H54 (cell line): Measurements from ENCODE around the gene FBXL22.
A peak's percentile ranks its signal among the peaks of the same experiment; 100 is the strongest.

Experiments
- DNase-seq: peaks from one replicate; pipeline ENCODE4 v3.0.0; 2011; ENCODE audit warnings: low spot score, mixed read lengths; ENCODE audit not compliant: insufficient read length
- FAIRE-seq: peaks from 3 replicates; lab custom pipeline; 2011; peaks lifted over from hg19 to GRCh38; lab: Jason Lieb, UNC
- POLR2A ChIP-seq: IDR thresholded peaks from 2 replicates; pipeline ENCODE4 v1.6.1; 2011; ENCODE audit warnings: low read depth, mild to moderate bottlenecking, low read length

The FBXL22 gene

GRCh38 chr15:63576441-63576840 lies 20.7 kb upstream of the FBXL22 start:
- no peak for DNase-seq
- FAIRE-seq: no peak
- TF ChIP-seq POLR2A: no peak

DNA sequence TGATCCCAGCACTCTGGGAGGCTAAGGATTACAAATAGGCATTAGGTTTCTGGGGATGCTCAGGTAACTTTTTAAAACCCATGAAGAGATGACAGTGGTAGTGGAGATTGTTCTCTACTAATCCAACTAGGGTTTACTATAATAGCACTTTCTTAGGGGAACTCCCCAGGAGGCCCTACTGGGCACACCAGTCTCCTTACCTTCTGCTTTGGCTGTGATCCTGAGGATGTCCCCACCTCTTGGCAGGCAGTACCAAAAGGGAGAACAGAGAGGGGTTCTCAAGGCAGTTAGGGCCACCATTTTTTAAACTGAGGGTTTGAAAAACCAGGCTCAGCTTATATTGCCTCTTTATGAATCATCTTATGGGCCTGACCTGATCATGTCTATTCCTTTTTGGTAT lies 15.0 kb upstream of the FBXL22 start:
- FAIRE-seq (no peak), DNase-seq (no peak)
- no peak for TF ChIP-seq POLR2A

GRCh38 chr15:63582718-63583426 lies 14.3 kb upstream of the FBXL22 start:
- FAIRE-seq (peak; percentile 86), DNase-seq (no peak)
- no peak for TF ChIP-seq POLR2A

DNA sequence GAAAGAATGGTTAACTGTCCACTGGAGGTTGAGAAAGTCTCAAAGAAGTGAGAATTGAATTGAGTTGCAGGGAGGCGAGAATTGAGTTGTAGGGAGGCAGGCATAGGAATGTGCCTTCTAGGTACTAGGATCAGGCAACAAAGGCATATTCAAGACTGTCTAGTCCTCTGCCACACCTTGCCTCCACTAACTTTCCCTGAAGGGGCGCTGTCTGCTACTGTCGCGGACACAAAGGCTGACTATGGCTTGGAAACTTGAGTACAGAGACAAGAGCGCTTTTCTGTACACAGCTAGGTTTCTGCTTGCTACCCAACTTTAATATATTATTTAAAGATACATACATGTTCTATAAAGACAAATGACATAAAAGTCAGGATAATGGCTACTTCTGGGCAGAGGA lies 10.4 kb upstream of the FBXL22 start:
- TF ChIP-seq POLR2A: no peak

DNA sequence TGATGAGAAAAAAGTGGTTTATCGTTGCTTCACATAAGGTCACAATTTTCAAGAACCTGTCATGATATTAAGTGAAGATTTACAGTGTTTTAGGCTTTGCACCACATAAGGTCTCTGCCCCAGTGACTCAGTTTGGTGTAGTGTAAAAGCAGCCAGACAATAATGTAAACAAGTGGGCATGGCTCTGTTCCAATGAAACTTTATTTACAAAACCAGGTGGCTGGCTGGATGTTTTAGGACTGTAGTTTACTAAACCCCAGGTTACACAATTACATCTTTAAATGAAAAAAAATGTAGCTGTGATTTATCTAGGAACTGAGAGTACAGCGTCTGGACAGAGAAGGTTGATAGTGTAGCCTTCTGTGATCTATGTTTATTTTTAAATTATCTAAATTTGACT lies 9.7 kb upstream of the FBXL22 start:
- no peak for TF ChIP-seq POLR2A
- DNase-seq: no peak
- FAIRE-seq: no peak

More for the DNA sequence above, 10.4 kb upstream of the FBXL22 start:
- FAIRE-seq: no peak
- DNase-seq: no peak

GRCh38 chr15:63588826-63589225 lies 8.4 kb upstream of the FBXL22 start:
- TF ChIP-seq POLR2A: no peak
- FAIRE-seq: no peak
- DNase-seq: no peak

GRCh38 chr15:63593705-63594671 lies 3.2 kb upstream of the FBXL22 start:
- TF ChIP-seq POLR2A: no peak
- FAIRE-seq: no peak

GRCh38 chr15:63595065-63595464 lies 2.1 kb upstream of the FBXL22 start:
- no peak for FAIRE-seq
- no peak for DNase-seq
- TF ChIP-seq POLR2A: no peak

More at GRCh38 chr15:63593705-63594671, 3.2 kb upstream of the FBXL22 start:
- no peak for DNase-seq

- DNase-seq: no peak
- FAIRE-seq: no peak
- TF ChIP-seq POLR2A: no peak
Measured at GRCh38 chr15:63595688-63596087, 1.5 kb upstream of the FBXL22 start.

GRCh38 chr15:63596676-63597037 lies 530 bp upstream of the FBXL22 start:
- DNase-seq: no peak
- TF ChIP-seq POLR2A: no peak
- FAIRE-seq: no peak

DNA sequence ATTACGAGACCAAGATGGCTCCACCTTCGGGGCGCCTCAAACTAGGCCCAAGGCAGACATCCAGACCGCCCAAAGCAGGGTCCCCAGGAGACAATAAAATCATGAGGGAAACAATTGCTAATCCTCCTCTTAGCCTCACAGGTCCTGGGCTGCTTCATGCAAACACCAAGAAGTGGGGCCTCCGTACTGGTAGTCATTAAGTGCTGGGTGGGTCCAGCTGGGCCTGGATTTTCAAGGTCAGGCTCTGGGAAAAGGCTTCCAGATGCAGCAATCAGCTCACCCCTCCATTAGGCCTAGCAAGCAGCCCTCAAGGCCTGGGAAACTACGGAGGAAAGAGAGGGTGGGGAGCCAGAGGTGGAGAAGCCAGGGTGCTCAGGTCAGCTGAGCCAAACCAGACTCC lies 634 bp downstream of the FBXL22 start:
- TF ChIP-seq POLR2A: no peak
- FAIRE-seq: no peak
- no peak for DNase-seq

- FAIRE-seq (no peak), DNase-seq (no peak)
- no peak for TF ChIP-seq POLR2A
Measured at GRCh38 chr15:63598473-63599400, 1.6 kb downstream of the FBXL22 start.

DNA sequence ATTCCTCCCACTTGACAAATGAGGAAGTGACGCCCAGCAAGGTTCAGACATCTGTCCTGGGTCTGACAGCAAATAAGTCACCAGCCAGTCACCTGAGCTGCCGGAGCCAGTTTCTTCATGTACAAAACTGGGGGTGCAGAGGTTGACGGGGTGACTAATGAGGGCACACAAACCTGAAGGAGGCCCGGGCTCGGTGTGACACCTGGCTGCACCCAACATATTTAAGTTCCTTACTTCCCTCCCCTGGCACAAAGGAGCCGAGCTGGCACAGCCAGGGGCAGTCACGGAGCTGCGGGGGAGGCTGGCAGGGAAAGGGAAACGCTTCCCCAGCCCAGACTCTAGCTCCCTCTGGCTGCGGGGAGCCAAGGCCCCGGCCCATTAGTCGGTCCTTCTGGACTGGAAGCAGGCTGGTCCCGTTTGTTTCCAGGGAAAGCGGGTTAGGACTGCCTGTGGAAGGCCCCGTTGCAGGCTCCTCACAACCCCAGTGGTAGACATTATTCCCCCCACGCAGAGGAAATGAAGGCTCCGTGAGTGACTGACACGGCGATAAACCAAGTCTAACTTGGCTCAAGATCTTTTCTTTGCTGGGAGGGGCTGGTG lies 2.3 kb downstream of the FBXL22 start:
- TF ChIP-seq POLR2A: no peak
- DNase-seq: no peak

More for the DNA sequence above, 2.3 kb downstream of the FBXL22 start:
- FAIRE-seq: no peak
